Fibroblast of villous mesenchyme (primary cell): ENCODE measurements around the gene HSD17B11. TPM values are rescaled to one million over a fixed set of nuclear protein-coding genes. Genes with fewer than 3 reads are reported as not detected.

Experiments used
- DNase-seq: peaks from one replicate; pipeline ENCODE4 v3.0.0-alpha.2; 2010; ENCODE audit warnings: low read depth
- H3K4me3 ChIP-seq: 2 replicates; pipeline ENCODE4 v1.5.1; 2011; ENCODE audit warnings: low read depth, mild to moderate bottlenecking, low read length
- CTCF ChIP-seq: IDR thresholded peaks from 2 replicates; pipeline ENCODE4 v1.5.1; 2012; ENCODE audit warnings: low read depth, mild to moderate bottlenecking, low read length; ENCODE audit not compliant: insufficient read depth
- total RNA-seq: library from RNA; depleted of rRNA; stranded (reverse); fragments of >200 nt; gene quantifications from 2 replicates; pipeline ENCODE4 v1.2.3, GENCODE V29; 2012

Gene HSD17B11
- total RNA-seq, 1 donor = 26.3 TPM

- no peak for TF ChIP-seq CTCF
- peak; percentile 14 for DNase-seq
- no peak overlapping the region for H3K4me3 ChIP-seq
Measured at GRCh38 chr4:87339440-87339839, 51.5 kb downstream of the HSD17B11 start.

GRCh38 chr4:87337361-87337760 is 53.6 kb downstream of the HSD17B11 start:
- H3K4me3 ChIP-seq = no peak overlapping the region
- TF ChIP-seq CTCF = no peak
- DNase-seq = no peak

DNA sequence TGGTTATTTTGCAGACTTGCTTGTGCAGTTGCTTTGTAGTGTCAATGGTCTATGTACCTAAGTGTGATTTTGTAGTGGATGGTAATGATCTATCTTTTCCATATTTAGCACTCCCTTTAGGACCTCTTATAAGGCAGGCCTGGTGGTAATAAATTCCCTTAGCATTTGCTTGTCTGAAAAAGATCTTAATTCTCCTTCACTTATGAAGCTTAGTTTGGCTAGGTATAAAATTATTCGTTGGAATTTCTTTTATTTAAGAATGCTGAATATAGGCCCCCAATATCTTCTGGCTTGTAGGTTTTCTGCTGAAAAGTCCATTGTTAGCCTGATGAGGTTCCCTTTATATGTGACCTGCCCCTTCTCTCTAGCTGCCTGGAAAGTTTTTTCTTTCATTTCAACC is 57.7 kb downstream of the HSD17B11 start:
- no peak overlapping the region for H3K4me3 ChIP-seq
- no peak for TF ChIP-seq CTCF
- DNase-seq = no peak

DNA sequence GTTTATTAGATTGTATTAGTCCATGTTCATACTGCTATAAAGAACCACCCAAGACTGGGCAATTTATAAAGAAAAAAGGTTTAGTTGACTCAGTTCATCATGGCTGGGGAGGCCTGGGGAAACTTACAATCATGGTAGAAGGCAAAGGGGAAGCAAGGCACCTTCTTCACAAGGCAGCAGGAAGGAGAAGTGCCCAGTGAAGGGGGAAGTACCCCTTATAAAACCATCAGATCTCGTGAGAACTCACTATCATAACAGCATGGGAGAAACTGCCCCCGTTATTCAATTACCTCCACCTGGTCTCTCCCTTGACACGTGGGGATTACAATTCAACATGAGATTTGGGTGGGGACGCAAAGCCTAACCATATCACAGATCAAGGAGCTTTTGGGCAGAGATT is 60.2 kb downstream of the HSD17B11 start:
- TF ChIP-seq CTCF = no peak
- H3K4me3 ChIP-seq = no peak overlapping the region
- DNase-seq = no peak

DNA sequence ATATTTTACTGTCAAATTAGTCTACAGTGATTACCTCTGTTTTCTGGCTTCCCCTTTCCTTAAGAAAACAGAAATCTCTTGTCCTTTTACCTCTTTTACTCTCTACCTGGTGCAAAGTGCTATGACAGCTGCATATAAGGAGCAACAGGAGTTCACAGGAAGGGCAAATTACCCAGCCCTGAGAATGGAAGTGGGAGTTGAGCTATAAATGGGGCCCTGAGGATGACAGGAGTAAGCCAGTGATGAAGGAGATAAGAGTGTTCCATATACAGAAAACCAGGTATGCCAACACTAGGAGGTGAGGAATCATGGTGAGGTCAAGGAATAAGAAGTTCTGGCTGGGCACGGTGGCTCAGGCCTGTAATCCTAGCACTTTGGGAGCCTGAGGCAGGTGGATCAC is 63.9 kb downstream of the HSD17B11 start:
- DNase-seq = no peak
- no peak for TF ChIP-seq CTCF
- no peak overlapping the region for H3K4me3 ChIP-seq

DNA sequence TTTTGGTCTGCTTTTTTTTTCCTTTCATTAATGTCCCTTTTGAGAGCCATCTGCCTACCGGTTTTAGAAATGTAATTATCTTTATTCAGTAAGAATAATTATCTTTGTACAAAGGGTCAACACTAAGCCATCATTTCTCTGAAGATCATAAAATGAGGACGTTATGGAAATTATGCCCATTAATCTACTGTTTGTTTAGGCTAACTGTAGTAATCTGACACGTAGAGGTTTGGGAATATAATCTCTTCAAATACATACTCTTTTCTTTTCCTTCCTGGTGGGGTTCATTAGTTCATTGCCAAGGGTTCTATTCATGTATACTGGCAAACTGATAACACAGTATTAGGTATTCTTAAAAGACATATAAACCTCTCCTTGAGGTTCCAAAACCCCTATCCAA is 64.5 kb downstream of the HSD17B11 start:
- DNase-seq = no peak
- H3K4me3 ChIP-seq = no peak overlapping the region
- no peak for TF ChIP-seq CTCF

- DNase-seq = no peak
- TF ChIP-seq CTCF = no peak
- H3K4me3 ChIP-seq = no peak within 1 kb of the TSS
Measured at GRCh38 chr4:87322754-87323153, 68.2 kb downstream of the HSD17B11 start, which contains the start of gene HSD17B13. HSD17B13 (minus strand) TSS chr4:87322882; CDS start chr4:87322841, 41 bp downstream.
